ENCODE data around the gene CCR8.

CCR8 gene

GRCh38 chr3:39346785-39347585, 17.5 kb downstream of the CCR8 start:
- no peaks in the 10 kb centered on the region for H3K36me3 ChIP-seq (replicated peaks in 1 of 2; ENCODE audit: control insufficient read depth in 2 of 2, insufficient read depth in 2 of 2, low read length in 2 of 2)
- peaks cover 0 to 2% of the 10 kb centered on the region in 2 donors for H3K4me1 ChIP-seq (ENCODE audit: control insufficient read depth in 2 of 2, insufficient read depth in 1 of 2, low read depth in 1 of 2, low read length in 2 of 2)
- H2BK5ac ChIP-seq (ENCODE audit: low read length) = no peak overlapping the region
- no peak overlapping the region for H3K23ac ChIP-seq (ENCODE audit: low read depth, low read length, poor library complexity)
- H2AFZ ChIP-seq (ENCODE audit: low read length) = no peak overlapping the region
- no peak overlapping the region for H3K4me3 ChIP-seq (ENCODE audit: low read length in 2 of 2)
- no peak overlapping the region for H3K4me2 ChIP-seq (ENCODE audit: insufficient read depth, low read length, poor library complexity, severe bottlenecking)
- H2BK120ac ChIP-seq (ENCODE audit: low read depth, low read length) = no peak overlapping the region
- H3K79me1 ChIP-seq (ENCODE audit: low read depth, low read length) = no peaks in the 10 kb centered on the region
- H3K27ac ChIP-seq (replicated peaks; ENCODE audit: low read length) = no peak overlapping the region
- WGBS, 2 donors (ENCODE audit: extremely low coverage in 2 of 2, insufficient read length in 2 of 2, insufficient replicate concordance in 1 of 2) = no CpG with 5 or more reads among the region's 2 CpGs
- no peak overlapping the region for H3K14ac ChIP-seq (ENCODE audit: low read length)
- no peak overlapping the region for H2AK5ac ChIP-seq (ENCODE audit: low read depth, low read length)
- H3K18ac ChIP-seq (ENCODE audit: low read length) = no peak overlapping the region
- DNase-seq (ENCODE audit: low spot score) = no peak
- no peak overlapping the region for H2BK12ac ChIP-seq (ENCODE audit: low read length)
- H3K9me3 ChIP-seq (replicated peaks in 1 of 2; ENCODE audit: control insufficient read depth in 2 of 2, insufficient read depth in 1 of 2, low read depth in 1 of 2, low read length in 2 of 2) = no peaks in the 10 kb centered on the region
- no peak overlapping the region for H4K91ac ChIP-seq (ENCODE audit: low read depth, low read length, poor library complexity)
- H2BK15ac ChIP-seq (ENCODE audit: low read length) = no peak overlapping the region
- H3K9ac ChIP-seq (ENCODE audit: low read depth, low read length, poor library complexity) = no peak overlapping the region
- H4K8ac ChIP-seq (ENCODE audit: low read depth, low read length) = no peak overlapping the region
- no peak overlapping the region for H3K4ac ChIP-seq (ENCODE audit: low read length)
- H3K27me3 ChIP-seq (ENCODE audit: control insufficient read depth in 3 of 3, insufficient read depth in 3 of 3, low read depth in 1 of 3, low read length in 3 of 3) = no peaks in the 10 kb centered on the region

GRCh38 chr3:39347586-39347876, 18.0 kb downstream of the CCR8 start:
- H3K23ac ChIP-seq (ENCODE audit: low read depth, low read length, poor library complexity) = no peak overlapping the region
- no peaks in the 10 kb centered on the region for H3K9me3 ChIP-seq (replicated peaks in 1 of 2; ENCODE audit: control insufficient read depth in 2 of 2, insufficient read depth in 1 of 2, low read depth in 1 of 2, low read length in 2 of 2)
- H2BK120ac ChIP-seq (ENCODE audit: low read depth, low read length) = no peak overlapping the region
- H3K18ac ChIP-seq (ENCODE audit: low read length) = no peak overlapping the region
- H2BK15ac ChIP-seq (ENCODE audit: low read length) = no peak overlapping the region
- no peak overlapping the region for H2BK12ac ChIP-seq (ENCODE audit: low read length)
- no peak overlapping the region for H3K4me3 ChIP-seq (ENCODE audit: low read length in 2 of 2)
- no peak overlapping the region for H2AFZ ChIP-seq (ENCODE audit: low read length)
- no peak overlapping the region for H3K4me2 ChIP-seq (ENCODE audit: insufficient read depth, low read length, poor library complexity, severe bottlenecking)
- H3K9ac ChIP-seq (ENCODE audit: low read depth, low read length, poor library complexity) = no peak overlapping the region
- no peak for DNase-seq (ENCODE audit: low spot score)
- H3K4me1 ChIP-seq (ENCODE audit: control insufficient read depth in 2 of 2, insufficient read depth in 1 of 2, low read depth in 1 of 2, low read length in 2 of 2) = peaks cover 0 to 2% of the 10 kb centered on the region in 2 donors
- H3K4ac ChIP-seq (ENCODE audit: low read length) = no peak overlapping the region
- H3K79me1 ChIP-seq (ENCODE audit: low read depth, low read length) = no peaks in the 10 kb centered on the region
- H3K36me3 ChIP-seq (replicated peaks in 1 of 2; ENCODE audit: control insufficient read depth in 2 of 2, insufficient read depth in 2 of 2, low read length in 2 of 2) = no peaks in the 10 kb centered on the region
- no peaks in the 10 kb centered on the region for H3K27me3 ChIP-seq (ENCODE audit: control insufficient read depth in 3 of 3, insufficient read depth in 3 of 3, low read depth in 1 of 3, low read length in 3 of 3)
- no peak overlapping the region for H3K14ac ChIP-seq (ENCODE audit: low read length)
- H2BK5ac ChIP-seq (ENCODE audit: low read length) = no peak overlapping the region
- no peak overlapping the region for H2AK5ac ChIP-seq (ENCODE audit: low read depth, low read length)
- H4K8ac ChIP-seq (ENCODE audit: low read depth, low read length) = no peak overlapping the region
- no peak overlapping the region for H3K27ac ChIP-seq (replicated peaks; ENCODE audit: low read length)
- WGBS, 2 donors (ENCODE audit: extremely low coverage in 2 of 2, insufficient read length in 2 of 2, insufficient replicate concordance in 1 of 2) = no CpG with 5 or more reads among the region's 3 CpGs
- H4K91ac ChIP-seq (ENCODE audit: low read depth, low read length, poor library complexity) = no peak overlapping the region

DNA sequence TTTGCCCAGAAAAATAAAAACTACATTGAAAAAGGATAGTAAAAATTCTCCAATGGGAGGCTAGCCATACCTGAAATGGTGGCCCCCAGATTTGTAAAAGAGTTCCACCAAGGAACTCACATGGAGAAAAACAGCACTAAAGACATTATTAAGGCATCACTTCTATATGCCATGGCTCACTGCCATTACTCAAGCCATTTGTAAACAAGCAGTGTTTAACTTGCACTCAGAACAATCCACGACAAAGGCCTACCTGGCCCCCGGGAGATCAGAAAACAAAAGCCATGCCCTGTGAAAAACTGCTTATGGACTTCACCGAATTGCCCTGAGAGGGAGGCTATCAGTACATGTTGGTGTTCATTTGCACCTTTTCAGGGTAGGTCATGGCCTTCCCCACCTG, 19.6 kb downstream of the CCR8 start:
- Histone ChIP-seq H3K18ac (ENCODE audit: low read length) (no peak overlapping the region), H2AK5ac (ENCODE audit: low read depth, low read length) (no peak overlapping the region), H3K79me1 (ENCODE audit: low read depth, low read length) (no peaks in the 10 kb centered on the region), H3K14ac (ENCODE audit: low read length) (no peak overlapping the region), H3K4me2 (ENCODE audit: insufficient read depth, low read length, poor library complexity, severe bottlenecking) (no peak overlapping the region), H2BK5ac (ENCODE audit: low read length) (no peak overlapping the region), H3K4ac (ENCODE audit: low read length) (no peak overlapping the region), H3K23ac (ENCODE audit: low read depth, low read length, poor library complexity) (no peak overlapping the region), H3K9me3 (replicated peaks in 1 of 2; ENCODE audit: control insufficient read depth in 2 of 2, insufficient read depth in 1 of 2, low read depth in 1 of 2, low read length in 2 of 2) (no peaks in the 10 kb centered on the region), H2BK15ac (ENCODE audit: low read length) (no peak overlapping the region), H3K27ac (replicated peaks; ENCODE audit: low read length) (no peak overlapping the region), H3K36me3 (replicated peaks in 1 of 2; ENCODE audit: control insufficient read depth in 2 of 2, insufficient read depth in 2 of 2, low read length in 2 of 2) (no peaks in the 10 kb centered on the region), H3K27me3 (ENCODE audit: control insufficient read depth in 3 of 3, insufficient read depth in 3 of 3, low read depth in 1 of 3, low read length in 3 of 3) (no peaks in the 10 kb centered on the region), H3K4me1 (ENCODE audit: control insufficient read depth in 2 of 2, insufficient read depth in 1 of 2, low read depth in 1 of 2, low read length in 2 of 2) (peaks cover 0 to 2% of the 10 kb centered on the region in 2 donors), H2BK120ac (ENCODE audit: low read depth, low read length) (no peak overlapping the region), H4K8ac (ENCODE audit: low read depth, low read length) (no peak overlapping the region), H2AFZ (ENCODE audit: low read length) (no peak overlapping the region), H2BK12ac (ENCODE audit: low read length) (no peak overlapping the region), H3K4me3 (ENCODE audit: low read length in 2 of 2) (no peak overlapping the region), H4K91ac (ENCODE audit: low read depth, low read length, poor library complexity) (no peak overlapping the region), H3K9ac (ENCODE audit: low read depth, low read length, poor library complexity) (no peak overlapping the region)
- WGBS, 2 donors (ENCODE audit: extremely low coverage in 2 of 2, insufficient read length in 2 of 2, insufficient replicate concordance in 1 of 2) = no CpG with 5 or more reads among the region's 3 CpGs
- no peak for DNase-seq (ENCODE audit: low spot score)

- no CpG with 5 or more reads among the region's 5 CpGs for WGBS, 2 donors (ENCODE audit: extremely low coverage in 2 of 2, insufficient read length in 2 of 2, insufficient replicate concordance in 1 of 2)
These were observed 21.2 kb downstream of the CCR8 start for GRCh38 chr3:39350714-39351113.

More at GRCh38 chr3:39350714-39351113, 21.2 kb downstream of the CCR8 start:
- Histone ChIP-seq H2AK5ac (ENCODE audit: low read depth, low read length) (no peak overlapping the region), H4K8ac (ENCODE audit: low read depth, low read length) (no peak overlapping the region), H3K23ac (ENCODE audit: low read depth, low read length, poor library complexity) (no peak overlapping the region), H3K14ac (ENCODE audit: low read length) (no peak overlapping the region), H3K36me3 (replicated peaks in 1 of 2; ENCODE audit: control insufficient read depth in 2 of 2, insufficient read depth in 2 of 2, low read length in 2 of 2) (no peaks in the 10 kb centered on the region), H3K9me3 (replicated peaks in 1 of 2; ENCODE audit: control insufficient read depth in 2 of 2, insufficient read depth in 1 of 2, low read depth in 1 of 2, low read length in 2 of 2) (no peaks in the 10 kb centered on the region), H3K4me1 (ENCODE audit: control insufficient read depth in 2 of 2, insufficient read depth in 1 of 2, low read depth in 1 of 2, low read length in 2 of 2) (peaks cover 0 to 2% of the 10 kb centered on the region in 2 donors), H3K27ac (replicated peaks; ENCODE audit: low read length) (no peak overlapping the region), H3K4me2 (ENCODE audit: insufficient read depth, low read length, poor library complexity, severe bottlenecking) (no peak overlapping the region), H3K9ac (ENCODE audit: low read depth, low read length, poor library complexity) (no peak overlapping the region), H2BK15ac (ENCODE audit: low read length) (no peak overlapping the region), H3K4me3 (ENCODE audit: low read length in 2 of 2) (no peak overlapping the region), H2BK120ac (ENCODE audit: low read depth, low read length) (no peak overlapping the region), H2BK5ac (ENCODE audit: low read length) (no peak overlapping the region), H3K4ac (ENCODE audit: low read length) (no peak overlapping the region), H4K91ac (ENCODE audit: low read depth, low read length, poor library complexity) (no peak overlapping the region), H2BK12ac (ENCODE audit: low read length) (no peak overlapping the region), H3K27me3 (ENCODE audit: control insufficient read depth in 3 of 3, insufficient read depth in 3 of 3, low read depth in 1 of 3, low read length in 3 of 3) (no peaks in the 10 kb centered on the region), H3K79me1 (ENCODE audit: low read depth, low read length) (no peaks in the 10 kb centered on the region), H3K18ac (ENCODE audit: low read length) (no peak overlapping the region), H2AFZ (ENCODE audit: low read length) (no peak overlapping the region)
- DNase-seq (ENCODE audit: low spot score) = no peak

All from neuronal stem cell (in vitro differentiated cells).